ENCODE data around the gene MRPL33.
"Not testable (repeated sequence)": the region's sequence is repeated elsewhere in the genome, so short reads cannot be mapped to it uniquely, and the experiment has no call there.

Gene MRPL33

DNA sequence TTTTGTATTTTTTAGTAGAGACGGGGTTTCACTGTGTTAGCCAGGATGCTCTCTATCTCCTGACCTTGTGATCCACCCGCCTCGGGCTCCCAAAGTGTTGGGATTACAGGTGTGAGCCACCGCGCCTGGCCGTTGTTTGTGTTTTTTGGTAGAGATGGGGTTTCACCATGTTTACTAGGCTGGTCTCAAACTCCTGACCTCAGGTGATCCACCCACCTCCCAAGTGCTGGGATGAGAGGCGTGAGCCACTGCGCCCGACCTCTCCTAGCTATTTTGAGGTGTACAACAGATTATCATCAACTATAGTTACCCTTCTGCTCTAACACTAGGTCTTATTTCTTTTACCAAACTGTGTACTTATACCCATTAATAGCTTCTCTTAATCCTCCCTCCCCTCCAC lies 28.9 kb upstream of the MRPL33 start:
- no peak for DNase-seq

DNA sequence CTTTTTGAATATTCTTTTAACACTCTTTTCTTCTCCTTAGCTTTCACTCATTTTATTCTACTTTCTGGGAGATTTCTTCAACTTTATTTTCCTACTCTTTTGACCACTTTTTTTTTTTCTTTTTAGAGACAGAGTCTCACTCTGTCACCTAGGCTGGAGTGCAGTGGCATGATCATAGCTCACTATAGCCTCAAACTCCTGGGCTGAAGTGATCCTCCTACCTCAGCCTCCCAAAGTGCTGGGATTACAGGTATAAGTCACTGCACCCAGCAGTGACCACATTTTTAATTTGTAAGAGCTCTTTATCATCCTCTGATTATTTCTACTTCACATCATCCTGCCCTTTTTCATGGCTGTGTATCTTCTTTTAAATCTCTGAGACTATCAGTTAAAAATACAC lies 26.0 kb upstream of the MRPL33 start:
- not testable (repeated sequence) for DNase-seq

DNA sequence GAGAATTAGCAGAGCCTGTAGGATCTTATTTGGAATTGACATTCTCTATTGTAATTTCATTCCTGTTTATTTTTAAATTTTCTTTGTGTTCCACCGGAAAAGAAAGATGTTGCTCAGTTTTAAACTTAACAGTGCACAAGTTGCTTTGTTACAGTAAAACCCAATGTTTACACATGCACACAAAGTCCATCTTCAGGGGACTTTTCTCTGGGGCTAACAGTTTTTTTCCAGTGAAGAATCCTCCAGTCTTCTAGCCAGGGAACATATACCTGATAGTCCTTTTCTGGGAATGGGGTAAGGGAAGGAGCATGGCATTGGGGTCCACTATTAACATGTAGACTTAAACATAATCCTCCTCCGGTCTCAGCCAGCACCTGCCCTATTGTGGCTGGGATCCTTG lies 25.2 kb upstream of the MRPL33 start:
- DNase-seq = no peak

DNA sequence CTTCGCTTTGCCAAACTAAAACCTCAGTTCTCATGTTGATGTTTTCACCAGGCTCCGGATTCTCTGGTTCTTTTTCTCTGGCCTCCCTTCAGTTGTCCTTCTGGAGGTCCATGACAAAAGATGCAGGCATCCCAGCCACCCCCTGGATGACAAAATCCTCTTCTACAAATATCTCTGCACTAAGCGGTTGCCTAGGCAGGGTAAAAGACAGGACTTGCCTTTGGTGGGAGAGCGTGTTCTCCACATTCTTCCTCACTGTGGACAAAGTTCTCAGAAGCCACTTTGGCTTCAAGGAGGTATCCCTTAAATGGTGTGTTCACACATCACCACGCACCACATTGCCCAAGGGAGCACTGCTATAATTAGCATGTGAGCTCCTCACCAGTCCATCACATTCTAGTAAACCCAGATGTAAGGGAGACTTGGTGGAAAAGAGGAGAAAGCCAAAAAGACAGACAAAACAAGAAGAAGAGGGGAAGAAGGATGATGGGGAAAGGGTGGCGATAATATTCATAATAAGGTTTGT lies 23.6 kb upstream of the MRPL33 start:
- DNase-seq = no peak

DNA sequence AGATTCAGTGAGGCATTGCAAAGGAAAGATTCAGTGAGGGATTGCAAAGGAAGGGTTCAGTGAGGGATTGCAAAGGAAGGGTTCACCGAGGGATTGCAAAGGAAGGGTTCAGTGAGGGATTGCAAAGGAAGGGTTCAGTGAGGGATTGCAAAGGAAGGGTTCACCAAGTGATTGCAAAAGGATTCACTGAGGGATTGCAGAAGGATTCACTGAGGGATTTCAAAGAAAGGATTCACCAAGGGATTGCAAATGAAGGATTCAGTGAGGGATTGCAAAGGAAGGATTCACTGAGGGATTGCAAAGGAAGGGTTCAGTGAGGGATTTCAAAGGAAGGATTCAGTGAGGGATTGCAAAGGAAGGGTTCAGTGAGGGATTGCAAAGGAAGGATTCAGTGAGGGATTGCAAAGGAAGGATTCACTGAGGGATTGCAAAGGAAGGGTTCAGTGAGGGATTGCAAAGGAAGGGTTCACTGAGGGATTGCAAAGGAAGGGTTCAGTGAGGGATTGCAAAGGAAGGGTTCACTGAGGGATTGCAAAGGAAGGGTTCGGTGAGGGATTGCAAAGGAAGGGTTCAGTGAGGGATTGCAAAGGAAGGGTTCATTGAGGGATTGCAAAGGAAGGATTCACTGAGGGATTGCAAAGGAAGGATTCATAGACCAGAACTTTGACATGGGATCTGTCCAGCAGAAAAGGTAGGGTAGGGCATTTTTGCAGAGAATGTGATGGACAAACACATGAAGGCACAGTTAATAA lies 22.5 kb upstream of the MRPL33 start:
- not testable (repeated sequence) for DNase-seq

DNA sequence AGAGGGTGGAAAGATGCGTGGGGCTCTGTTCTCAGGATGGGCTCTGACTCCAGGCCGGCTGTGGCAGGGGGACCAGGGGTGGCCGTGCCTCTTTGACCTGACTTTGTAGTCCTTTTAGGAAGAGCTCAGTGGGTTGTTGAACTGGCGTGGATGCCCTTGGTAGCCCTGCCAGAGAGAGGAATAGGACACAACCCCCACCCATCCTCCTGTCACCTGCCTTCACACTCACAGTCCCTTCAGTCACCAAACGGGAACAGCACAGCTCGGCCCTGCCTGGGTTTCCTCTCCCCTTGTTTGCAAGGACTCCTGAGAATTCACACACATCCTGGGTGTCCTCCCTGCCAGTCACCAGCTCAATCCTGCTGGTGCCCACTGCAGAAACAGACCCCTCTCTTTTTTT lies 20.1 kb upstream of the MRPL33 start:
- no peak for DNase-seq

DNA sequence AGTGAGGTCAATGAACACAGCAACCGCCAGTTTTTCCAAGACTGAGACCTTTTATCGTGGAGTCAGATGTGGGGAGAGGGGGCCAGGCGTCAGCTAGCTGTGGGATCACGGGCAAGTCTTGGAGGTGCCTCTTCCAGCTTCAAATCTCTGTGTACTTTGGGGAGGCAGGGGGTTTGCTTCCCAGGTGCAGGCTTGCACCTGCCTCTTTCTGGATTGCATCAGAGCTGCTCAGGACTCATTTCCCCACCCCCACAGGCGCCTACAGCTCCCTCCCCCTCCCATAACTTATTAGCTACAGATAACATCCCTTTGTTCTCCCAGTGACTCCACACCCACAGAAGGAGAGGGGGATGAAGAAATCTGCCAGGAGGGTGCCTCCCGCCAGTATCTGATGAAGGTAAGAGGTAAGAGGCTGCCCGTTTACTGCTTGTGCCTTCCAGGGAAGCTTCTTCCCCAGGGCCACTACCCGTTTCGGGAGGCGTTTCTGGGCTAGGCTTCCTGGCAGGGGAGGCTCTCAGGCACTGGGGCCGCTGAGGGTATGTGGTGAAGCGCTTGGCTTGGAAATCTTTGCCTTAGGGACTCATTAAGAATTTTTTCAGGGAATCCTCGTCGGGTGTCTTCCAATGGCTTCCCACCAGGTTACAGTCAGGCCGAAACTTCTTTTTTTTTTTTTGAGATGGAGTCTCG lies 18.8 kb upstream of the MRPL33 start:
- DNase-seq = no peak

DNA sequence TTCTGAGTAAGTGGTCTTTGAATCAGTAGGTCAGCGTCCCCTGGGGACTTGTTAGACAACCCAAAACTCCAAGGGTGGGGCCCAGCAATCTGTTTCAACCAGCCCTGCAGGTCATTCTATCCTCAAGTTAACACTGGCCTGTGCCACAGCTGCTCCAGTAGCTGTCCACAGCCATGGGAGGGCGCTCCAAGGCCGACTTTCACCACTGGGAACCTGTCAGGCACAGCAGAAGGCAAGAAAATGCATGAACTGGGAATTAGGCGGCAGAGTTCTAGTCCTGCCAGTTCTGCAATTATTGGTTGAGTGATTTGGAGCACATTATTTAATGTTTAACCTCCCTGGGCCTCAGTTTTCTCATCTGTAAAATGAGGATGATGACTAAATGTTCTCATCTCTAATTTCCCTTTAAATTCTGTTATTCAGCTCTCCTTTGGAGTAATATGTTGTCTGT lies 17.4 kb upstream of the MRPL33 start:
- DNase-seq = peak; percentile 68

DNA sequence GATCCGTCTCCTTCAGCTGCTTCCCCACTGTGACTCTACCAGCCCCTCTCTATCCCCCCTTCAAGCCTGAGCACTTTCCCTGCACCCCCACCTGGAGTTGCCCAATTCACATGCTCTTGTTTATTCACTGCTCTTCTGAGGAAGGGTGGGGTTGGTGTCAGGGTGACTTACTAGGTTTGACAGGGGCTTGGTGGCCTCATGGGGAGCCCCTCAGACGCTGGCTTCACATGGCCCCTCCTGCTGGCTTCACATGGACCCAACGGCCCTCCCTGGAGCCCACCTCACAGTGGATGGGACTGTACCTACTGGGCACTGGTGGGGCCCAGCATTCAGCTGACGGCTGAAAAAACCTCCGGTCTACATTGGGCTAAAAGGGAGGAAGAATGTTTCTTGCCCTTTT lies 16.7 kb upstream of the MRPL33 start:
- DNase-seq = no peak

DNA sequence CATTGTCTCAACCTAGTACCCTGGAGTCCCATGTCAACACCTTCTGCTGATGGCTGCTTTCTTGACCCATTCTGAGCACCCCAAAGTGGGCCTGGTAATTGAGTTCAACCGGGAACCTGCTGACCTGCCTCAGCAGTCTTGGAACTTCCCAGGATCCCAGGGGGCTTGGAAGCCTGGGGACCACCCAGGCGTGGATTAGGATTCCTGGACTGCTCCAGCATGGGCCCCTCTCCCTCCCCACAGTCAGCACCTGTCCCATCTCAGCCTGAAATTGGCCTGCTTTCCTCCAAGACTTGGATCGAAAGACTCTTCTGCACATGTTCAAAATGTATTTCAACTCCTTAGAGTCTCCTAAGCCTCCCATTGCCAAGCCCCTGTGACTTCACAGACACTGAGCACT lies 15.4 kb upstream of the MRPL33 start:
- DNase-seq = no peak

DNA sequence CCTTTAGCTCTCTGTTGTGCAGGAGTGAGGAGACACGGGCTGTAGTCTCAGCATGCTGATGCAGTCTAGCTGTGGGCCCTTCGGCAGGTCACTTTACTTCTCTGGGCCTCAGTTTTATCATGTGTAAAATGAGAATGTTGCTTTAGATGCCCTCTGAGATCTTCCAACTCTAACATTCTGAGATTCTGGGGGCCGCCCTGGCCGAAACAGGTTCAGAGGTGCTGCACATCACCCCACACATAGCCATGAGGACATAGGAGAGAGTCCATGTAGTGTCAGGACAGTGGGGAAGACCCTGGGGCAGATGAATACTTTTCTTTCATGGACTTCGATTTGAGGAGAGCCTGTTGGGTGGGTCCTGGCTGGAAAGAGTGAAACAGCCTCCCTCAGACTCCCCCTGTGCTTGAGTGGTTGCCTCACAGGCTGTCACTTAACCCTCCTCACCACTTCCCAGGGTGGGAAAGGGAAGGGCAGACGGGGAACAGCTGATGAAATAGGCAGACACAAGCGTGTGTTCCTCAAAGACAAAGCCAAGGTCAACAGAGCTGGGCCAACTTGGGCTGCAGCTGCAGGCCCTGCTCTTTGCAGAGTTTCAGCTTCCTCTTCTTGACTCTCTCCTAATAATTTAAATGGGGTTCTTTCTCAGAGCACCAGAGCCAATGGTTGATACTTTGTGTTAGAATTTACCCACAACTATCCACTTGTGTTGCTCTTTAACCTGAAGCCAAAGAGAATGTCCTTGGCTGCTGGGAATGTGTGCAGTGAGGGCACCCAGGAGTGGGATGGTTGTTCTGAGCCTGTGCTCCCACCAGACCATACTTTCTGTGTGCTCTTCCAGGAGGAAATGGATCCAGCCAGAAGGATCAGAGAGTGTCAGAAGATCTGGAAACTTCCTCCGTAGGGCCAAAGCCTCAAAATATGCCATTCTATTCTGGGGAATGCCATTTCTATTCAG lies 14.7 kb upstream of the MRPL33 start:
- DNase-seq = no peak

DNA sequence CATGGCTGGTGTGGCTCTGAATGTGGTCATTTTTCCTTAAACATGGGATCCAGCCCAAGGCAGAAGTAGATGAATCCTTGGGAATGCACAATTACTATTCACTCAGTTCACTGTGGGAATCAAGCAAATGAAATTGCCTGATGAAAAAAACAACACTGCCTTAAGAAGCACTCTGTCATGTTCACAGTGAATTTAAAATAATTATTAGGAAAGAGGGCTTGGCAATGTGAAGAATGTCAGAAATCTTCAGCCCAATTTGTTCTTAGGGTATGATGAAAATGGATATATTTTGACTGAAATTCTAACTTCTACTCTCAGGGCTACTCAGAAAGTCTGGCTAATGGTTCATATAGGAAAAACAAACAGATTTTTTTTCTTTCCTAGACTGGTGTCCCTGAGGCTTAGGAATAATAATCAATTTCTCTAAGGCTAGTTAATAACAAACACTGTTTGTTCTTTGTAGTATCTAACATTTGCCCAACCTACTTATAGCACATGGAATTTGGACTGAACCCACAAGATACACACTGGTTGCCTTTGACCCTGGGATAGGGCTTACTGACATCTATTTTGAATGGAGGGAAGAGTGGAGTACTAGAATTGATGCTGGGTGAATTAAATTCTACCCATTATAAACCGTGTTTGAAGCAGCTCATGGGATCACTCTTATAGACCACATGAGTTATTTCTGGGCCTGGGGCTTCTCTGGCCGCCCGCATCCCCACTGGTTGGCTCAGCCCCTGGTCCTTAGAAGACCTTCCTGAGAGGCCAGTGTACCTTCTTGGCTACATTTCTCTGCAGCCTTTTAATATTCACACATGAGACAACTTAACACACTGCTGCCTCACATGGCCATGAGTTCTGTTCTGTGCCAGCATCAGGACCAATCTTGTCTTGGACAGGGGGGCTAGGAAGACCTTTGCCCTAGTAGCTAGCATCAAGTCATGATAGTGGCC lies 8.3 kb upstream of the MRPL33 start:
- no peak for DNase-seq

DNA sequence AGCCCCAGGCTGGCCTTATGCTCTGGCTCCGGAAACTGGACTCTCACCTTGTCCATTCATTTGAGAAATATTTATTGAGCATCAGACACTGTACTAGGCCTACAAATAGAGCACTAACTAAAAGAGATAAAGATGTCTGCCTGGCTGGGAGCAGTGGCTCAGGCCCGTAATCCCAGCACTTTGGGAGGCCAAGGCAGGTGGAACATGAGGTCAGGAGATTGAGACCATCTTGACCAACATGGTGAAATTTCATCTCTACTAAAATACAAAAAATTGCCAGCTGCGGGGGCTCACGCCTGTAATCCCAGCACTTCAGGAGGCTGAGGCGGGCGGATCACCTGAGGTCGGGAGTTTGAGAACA lies 7.6 kb upstream of the MRPL33 start:
- no peak for DNase-seq

DNA sequence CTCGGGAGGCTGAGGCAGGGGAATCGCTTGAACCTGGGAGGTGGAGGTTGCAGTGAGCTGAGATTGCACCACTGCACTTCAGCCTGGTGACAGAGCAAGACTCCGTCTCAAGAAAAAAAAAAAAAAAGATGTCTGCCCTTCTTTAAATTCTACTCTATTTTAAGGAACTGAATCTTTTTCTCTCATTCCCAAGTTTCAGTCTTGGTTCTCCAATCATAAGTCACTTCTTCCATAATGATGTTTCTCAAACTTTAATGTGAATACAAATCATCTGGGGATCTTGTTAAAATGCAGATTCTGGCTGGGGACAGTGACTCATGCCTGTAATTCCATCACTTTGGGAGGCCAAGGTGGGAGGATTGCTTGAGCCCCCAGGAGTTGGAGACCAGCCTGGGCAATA lies 7.0 kb upstream of the MRPL33 start:
- not testable (repeated sequence) for DNase-seq

DNA sequence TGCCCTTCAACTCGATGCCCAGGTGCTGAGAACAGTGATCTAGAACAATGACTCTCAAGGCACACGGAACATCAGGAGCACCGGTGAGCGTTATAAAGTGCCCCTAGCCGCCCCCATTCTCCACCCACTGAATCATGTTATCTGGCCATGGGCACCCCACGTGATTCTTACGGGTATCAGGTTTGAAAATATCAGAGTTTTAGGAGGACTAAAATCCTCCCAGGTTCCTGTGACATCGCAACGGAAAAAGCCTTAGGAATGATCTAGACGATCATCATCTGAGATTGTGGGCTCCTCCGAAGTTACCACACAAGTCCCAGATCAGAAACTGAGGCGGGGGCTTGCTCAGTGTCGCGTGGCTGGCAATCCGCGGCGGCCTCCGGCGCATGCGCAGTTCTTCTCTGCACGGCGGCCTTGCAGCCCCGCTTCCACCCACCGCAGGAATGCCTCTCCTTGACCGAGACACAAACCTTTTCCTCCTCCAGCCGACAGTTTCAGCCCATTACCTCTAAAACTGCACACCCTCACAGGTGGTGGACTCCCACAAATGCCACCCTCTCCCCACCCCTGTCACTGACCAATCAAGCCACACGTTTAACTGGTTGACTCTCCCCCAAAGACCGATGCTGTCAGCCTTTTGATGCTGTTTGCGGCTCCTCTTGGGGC lies 5.8 kb upstream of the MRPL33 start:
- no peak for DNase-seq

DNA sequence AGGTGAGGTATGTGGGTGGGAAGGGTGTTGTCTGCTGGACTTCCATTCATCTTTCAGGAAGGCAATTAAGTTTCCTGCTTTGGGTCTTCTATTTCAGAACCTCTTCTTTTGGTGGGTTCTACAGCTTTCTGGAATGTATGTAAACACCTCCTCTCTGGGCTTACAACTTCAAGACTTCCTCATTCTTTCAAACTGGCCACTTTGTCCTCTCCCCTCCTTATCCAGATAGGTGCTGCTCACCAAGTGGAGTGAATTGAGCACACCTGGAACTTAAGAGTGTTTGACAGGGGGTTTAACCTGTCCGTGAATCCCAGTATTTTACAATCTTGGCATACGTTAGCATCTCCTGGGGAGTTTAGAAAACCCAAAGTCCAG lies 5.2 kb upstream of the MRPL33 start:
- no peak for DNase-seq

DNA sequence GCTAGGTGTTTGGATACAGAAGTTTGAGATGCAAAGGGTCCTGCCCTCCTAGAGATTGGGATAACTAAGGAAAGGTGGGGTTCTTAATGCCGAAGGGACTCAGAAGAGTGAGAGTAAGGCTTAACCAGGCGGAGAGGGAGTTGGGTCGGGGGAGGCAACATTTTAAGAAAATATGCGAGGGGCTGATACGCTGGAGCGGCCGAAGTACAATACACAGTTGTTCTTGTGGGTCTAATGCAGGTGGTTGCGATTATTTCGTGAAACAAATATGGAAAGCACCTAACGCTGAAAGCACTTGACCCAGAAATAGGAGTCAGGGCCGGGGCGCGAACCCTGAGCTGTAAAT lies 344 bp upstream of the MRPL33 start:
- DNase-seq = no peak

DNA sequence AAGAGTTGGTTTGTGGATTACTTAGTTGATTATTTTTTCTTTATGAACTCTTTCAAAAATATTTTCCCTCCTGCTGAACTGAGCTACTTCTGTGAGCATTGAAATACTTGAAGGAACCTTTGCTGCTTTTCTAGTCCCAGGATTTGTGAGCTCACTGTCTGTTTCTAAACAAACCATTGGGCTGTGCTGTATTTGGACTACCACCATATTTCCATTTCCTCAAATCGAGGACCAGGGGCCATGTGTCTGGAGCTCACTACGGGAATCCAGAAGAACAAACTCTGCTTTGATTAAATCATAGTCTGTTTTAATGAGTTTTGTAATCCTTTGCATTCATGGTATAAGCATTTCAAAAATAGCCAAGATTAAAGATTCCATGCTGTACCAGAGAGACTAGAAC lies 1.3 kb downstream of the MRPL33 start:
- DNase-seq = no peak

DNA sequence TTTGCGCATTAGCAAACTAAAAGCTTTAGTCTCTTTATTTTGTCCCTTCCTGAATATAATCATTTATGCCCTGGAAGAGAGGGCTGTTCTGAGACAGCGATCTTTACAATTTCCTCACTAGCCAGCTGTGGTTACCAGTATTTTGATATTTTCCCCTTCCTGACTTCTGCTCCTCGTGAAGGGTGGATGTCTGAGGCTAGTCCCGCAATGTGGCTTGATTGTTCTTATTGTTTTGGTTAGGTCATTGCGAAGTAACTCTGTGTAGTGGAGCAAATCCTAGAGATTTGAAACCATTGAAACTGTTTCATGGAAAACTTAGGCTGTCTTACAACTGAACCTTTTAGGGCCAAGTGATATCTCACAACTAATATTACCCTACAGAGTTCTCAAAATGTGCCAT lies 2.4 kb downstream of the MRPL33 start:
- DNase-seq = no peak

DNA sequence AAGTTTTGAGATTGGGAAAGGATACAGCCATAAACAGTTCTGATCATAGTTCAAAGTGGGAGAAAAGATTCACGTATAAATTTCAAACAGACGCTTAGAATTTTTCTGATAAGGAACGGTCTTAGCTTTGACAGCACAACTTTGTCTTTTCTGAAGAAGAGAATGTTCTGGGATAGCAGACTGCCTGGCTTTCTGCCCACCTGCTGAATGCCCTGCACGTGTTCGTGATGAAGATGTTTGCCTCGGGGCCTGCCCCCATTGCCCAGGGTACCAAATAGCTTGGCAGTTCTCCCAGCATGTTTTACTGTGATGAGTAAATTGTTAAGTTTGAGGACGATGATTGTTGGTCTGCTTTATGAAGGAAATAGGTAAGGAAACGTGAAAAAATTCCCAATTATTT lies 4.6 kb downstream of the MRPL33 start:
- no peak for DNase-seq

DNA sequence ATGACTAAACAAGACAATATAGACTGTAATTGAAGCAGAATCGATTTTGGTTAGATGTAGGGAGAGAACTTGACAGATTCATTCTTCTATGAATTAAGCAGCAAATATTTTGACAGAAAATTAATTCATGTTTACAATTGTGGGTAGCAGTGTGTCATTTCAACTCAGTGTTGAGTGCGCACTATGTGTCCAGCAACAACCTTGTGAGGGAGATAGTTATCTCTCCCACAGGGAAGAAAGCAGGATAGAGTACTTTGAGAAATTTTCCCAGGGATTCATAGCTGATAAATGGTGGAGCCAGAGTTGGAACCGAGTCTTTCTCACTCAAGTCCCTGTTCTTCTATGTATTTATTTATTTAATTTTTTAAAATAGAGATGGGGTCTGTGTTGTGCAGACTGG lies 5.2 kb downstream of the MRPL33 start:
- DNase-seq = no peak

Measured in NCI-H1694 (cell line).